Heart left ventricle (tissue), 16 donors: Measurements from ENCODE around the gene ENOX1. TPM values are rescaled to one million over a fixed set of nuclear protein-coding genes. Genes with fewer than 3 reads are reported as not detected.

Source experiments
- ATAC-seq, 4 donors: fragments of 200-7000 bp; cut with Tn5 transposase; one replicate each; pipeline ENCODE4 v1.9.1; 2020 to 2022; ENCODE audit warnings: moderate library complexity in 4 of 4, mild to moderate bottlenecking in 3 of 4, moderate number of reproducible peaks in 1 of 4
- DNase-seq, 5 donors: peaks; one replicate each; pipeline ENCODE4 v3.0.0-alpha.2; 2020
- H3K27ac ChIP-seq, 12 donors: fragments of 200-600 bp; sonication (generic) in 4 of 12; one replicate each; pipeline versions ENCODE4 v1.5.0 to v1.8.0; 2016 to 2022; ENCODE audit warnings: mild to moderate bottlenecking in 2 of 12
- H3K27me3 ChIP-seq, 9 donors: fragments of 200-600 bp; sonication (generic) in 2 of 9; one replicate each; pipeline versions ENCODE4 v1.5.1 to v1.8.0; 2016 to 2022; ENCODE audit warnings: mild to moderate bottlenecking in 3 of 9
- H3K36me3 ChIP-seq, 9 donors: fragments of 200-600 bp; sonication (generic) in 2 of 9; one replicate each; pipeline versions ENCODE4 v1.5.0 to v1.8.0; 2018 to 2022; ENCODE audit warnings: mild to moderate bottlenecking in 2 of 9
- H3K4me1 ChIP-seq, 12 donors: fragments of 200-600 bp; sonication (generic) in 4 of 12; one replicate each; pipeline versions ENCODE4 v1.5.0 to v1.8.0; 2016 to 2022; ENCODE audit warnings: mild to moderate bottlenecking in 3 of 12
- H3K4me3 ChIP-seq, 12 donors: fragments of 200-600 bp; sonication (generic) in 4 of 12; one replicate each; pipeline versions ENCODE4 v1.5.0 to v1.8.0; 2017 to 2022; ENCODE audit warnings: mild to moderate bottlenecking in 9 of 12, moderate library complexity in 4 of 12
- H3K9me3 ChIP-seq, 12 donors: fragments of 200-600 bp; sonication (generic) in 4 of 12; one replicate each; pipeline versions ENCODE4 v1.5.0 to v1.8.0; 2016 to 2022; ENCODE audit warnings: mild to moderate bottlenecking in 1 of 12
- POLR2A ChIP-seq, 2 donors: fragments of 450-650 bp; IDR thresholded peaks; one replicate each; pipeline ENCODE4 v1.6.1; 2017; ENCODE audit warnings: antibody characterized with exemption in 2 of 2, mild to moderate bottlenecking in 2 of 2, moderate library complexity in 2 of 2
- WGBS, 4 donors: extraction: QIAGEN DNeasy Blood & Tissue Kit in 2 of 4; methylation state at CpG; one replicate each; pipeline versions ENCODE4 v1.1.5 to v1.1.7; 2013 to 2018; 5-methylcytosine and 5-hydroxymethylcytosine counted together
- intact Hi-C, 10 donors: fragments of 100-400 bp; cut with DNase I; formaldehyde crosslinking; loops; one replicate each; pipeline versions ENCODE4 v1.11.1 to v1.14.2; 2022
- polyA plus RNA-seq, 2 donors: library from polyadenylated mRNA; stranded (reverse); fragments of 200-250 nt; gene quantifications; one replicate each; pipeline ENCODE4 v1.2.3, GENCODE V29; 2013
- total RNA-seq, 9 donors: library from RNA; depleted of rRNA in 2 of 9; stranded (reverse); fragments of >200 nt in 2 of 9; fragmentation: NEBNext Ultra II Directional in 3 of 9; extraction: Animal tissue kit (Norgen Biotek cat#: 25700) in 3 of 9; gene quantifications; one replicate each; pipeline versions ENCODE4 v1.1.0 to v1.2.4, GENCODE V29; 2016 to 2023
- TF ChIP-seq, protein P1 (sequence below), 12 donors: fragments of 200-600 bp; sonication (generic) in 4 of 12; IDR thresholded peaks; one replicate each; pipeline versions ENCODE4 v1.5.0 to v1.8.0; 2018 to 2022; ENCODE audit warnings: antibody characterized with exemption in 12 of 12, mild to moderate bottlenecking in 5 of 12
- donor health status: ischemic (EF 13 %, LVEDD 7.1; RV severe dilation, severe dysfunction).
- donor health status: healthy with polysubstance abuse.
- donor health status: DM: no; HTN: yes; CAD: no.
- donor health status: DM: no; HTN: no; CAD: no.
- donor health status: ischemic (EF 25% LVEDD 6.9; RV normal size, moderate dysfunction).
- donor health status: ischemic (EF 25% LVEDD 5.7; RV mildly dilated, moderate dysfunction).
- donor health status: healthy.
- donor health status: DM: yes; HTN: yes; CAD: no.
- donor health status: ischemic (EF 35%, LVEDD 5.7; RV mildly dilated, moderate dysfunction).
- donor health status: nonischemic (EF 11% LVEDD 7.7; RV severe dilation, severe dysfunction).
- donor health status: DM: yes; HTN: yes; CAD: no.
- donor health status: PGD.
- donor health status: ischemic (EF 29% LVEDD 5.4; RV normal size, mild dysfunction).
- donor health status: nonischemic (EF 23%, LVEDD 6.1; RV moderate dilation, normal function).

The ENOX1 gene
- total and polyA plus RNA-seq, 11 donors = 2.0 to 10.1 (median 5.4) TPM

DNA sequence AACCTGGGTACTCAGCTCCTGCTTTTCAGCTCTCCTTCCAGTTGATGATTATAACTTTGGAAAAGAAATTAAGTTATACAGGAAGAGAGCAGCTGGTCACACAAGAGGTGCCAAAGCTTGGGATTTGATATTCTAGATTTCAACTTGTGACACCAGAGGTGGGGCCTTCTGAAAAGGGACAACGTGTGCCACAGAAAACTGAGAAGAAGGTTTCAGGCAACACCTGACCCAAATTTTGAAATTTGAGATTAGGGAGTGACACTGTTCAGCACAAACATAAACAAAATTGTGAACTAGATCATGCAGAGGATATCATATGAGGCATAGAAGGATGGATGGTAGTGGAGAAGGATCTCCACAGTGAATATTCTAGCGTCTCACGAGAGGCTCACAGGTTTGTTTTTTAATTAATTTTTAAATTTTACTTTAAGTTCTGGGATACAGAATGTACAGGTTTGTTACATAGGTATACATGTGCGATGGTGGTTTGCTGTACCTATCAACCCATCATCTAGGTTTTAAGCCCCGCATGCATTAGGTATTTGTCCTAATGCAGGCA, 379.7 kb downstream of the ENOX1 start:
- no peak for ATAC-seq
- intact Hi-C loops = no loop called here
- no peak overlapping the region for H3K27ac ChIP-seq

DNA sequence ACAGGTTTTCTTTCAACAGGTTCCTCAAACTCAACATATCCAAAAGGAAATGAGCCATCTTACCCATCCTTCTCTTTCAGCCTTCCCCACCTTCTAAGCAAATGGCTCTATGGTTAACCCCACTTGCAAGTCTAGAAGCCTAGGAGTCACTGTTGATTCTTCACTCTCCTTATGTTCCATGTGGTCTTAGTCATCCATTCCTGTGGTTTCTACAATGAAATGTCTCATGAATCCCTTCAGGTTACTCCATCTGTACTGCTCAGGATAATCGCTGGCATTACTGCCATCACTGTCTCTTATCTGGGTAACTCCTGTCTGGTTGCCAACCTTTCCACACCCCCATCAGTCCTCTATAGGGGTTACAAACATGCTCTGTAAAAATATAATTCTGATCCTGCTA, 381.3 kb downstream of the ENOX1 start:
- Histone ChIP-seq H3K4me1 (peaks cover 0 to 8% (median 0%) of the 10 kb centered on the region in 12 donors), H3K9me3 (no peaks in the 10 kb centered on the region), H3K4me3 (no peak overlapping the region), H3K36me3 (no peaks in the 10 kb centered on the region), H3K27me3 (no peaks in the 10 kb centered on the region), H3K27ac (no peak overlapping the region)
- 81 to 95% (median 91%) methylated on average over 1 of the region's 1 CpG for WGBS, 4 donors
- intact Hi-C loops = no loop called here
- DNase-seq = no peak
- ATAC-seq = no peak
- no peak for TF ChIP-seq POLR2A (IDR thresholded peaks at IDR 0.05)
- TF ChIP-seq, protein P1, sequence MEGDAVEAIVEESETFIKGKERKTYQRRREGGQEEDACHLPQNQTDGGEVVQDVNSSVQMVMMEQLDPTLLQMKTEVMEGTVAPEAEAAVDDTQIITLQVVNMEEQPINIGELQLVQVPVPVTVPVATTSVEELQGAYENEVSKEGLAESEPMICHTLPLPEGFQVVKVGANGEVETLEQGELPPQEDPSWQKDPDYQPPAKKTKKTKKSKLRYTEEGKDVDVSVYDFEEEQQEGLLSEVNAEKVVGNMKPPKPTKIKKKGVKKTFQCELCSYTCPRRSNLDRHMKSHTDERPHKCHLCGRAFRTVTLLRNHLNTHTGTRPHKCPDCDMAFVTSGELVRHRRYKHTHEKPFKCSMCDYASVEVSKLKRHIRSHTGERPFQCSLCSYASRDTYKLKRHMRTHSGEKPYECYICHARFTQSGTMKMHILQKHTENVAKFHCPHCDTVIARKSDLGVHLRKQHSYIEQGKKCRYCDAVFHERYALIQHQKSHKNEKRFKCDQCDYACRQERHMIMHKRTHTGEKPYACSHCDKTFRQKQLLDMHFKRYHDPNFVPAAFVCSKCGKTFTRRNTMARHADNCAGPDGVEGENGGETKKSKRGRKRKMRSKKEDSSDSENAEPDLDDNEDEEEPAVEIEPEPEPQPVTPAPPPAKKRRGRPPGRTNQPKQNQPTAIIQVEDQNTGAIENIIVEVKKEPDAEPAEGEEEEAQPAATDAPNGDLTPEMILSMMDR (IDR thresholded peaks at IDR 0.05) = no peak

More for the DNA sequence above, 379.7 kb downstream of the ENOX1 start:
- Histone ChIP-seq H3K27me3 (no peaks in the 10 kb centered on the region), H3K9me3 (no peaks in the 10 kb centered on the region), H3K4me1 (peaks cover 0 to 2% (median 0%) of the 10 kb centered on the region in 12 donors), H3K4me3 (no peak overlapping the region), H3K36me3 (no peaks in the 10 kb centered on the region)
- 91 to 95% (median 94%) methylated on average over 5 of the region's 5 CpGs for WGBS, 4 donors
- DNase-seq = no peak
- no peak for TF ChIP-seq POLR2A (IDR thresholded peaks at IDR 0.05)
- TF ChIP-seq, protein P1 (IDR thresholded peaks at IDR 0.05) = no peak

DNA sequence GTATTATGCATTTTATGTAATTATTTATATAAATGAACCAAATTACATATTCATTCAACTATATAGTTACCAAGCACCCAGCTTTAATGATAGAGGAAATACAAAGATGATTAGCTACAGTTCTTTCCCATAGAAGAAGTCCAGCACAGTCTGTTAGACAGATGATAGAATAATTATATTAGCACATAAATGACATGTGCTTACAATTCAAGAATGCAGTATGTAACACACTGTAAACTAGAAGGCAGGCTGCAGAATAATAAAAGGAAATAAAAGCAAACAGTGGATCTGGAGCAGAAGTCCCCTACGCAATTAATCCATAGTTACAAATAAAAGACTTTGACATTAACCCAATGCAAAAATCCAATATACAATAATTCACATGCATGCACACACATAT, 384.4 kb downstream of the ENOX1 start:
- no peak overlapping the region for H3K27ac ChIP-seq
- 93 to 100% (median 98%) methylated on average over 1 of the region's 1 CpG for WGBS, 4 donors
- H3K4me1 ChIP-seq = peaks cover 0 to 8% (median 0%) of the 10 kb centered on the region in 12 donors
- no peaks in the 10 kb centered on the region for H3K9me3 ChIP-seq
- TF ChIP-seq POLR2A (IDR thresholded peaks at IDR 0.05) = no peak
- TF ChIP-seq, protein P1 (IDR thresholded peaks at IDR 0.05) = no peak
- H3K27me3 ChIP-seq = no peaks in the 10 kb centered on the region
- no peak for ATAC-seq
- no peak overlapping the region for H3K4me3 ChIP-seq
- no peaks in the 10 kb centered on the region for H3K36me3 ChIP-seq
- intact Hi-C loops = no loop called here
- DNase-seq = no peak

DNA sequence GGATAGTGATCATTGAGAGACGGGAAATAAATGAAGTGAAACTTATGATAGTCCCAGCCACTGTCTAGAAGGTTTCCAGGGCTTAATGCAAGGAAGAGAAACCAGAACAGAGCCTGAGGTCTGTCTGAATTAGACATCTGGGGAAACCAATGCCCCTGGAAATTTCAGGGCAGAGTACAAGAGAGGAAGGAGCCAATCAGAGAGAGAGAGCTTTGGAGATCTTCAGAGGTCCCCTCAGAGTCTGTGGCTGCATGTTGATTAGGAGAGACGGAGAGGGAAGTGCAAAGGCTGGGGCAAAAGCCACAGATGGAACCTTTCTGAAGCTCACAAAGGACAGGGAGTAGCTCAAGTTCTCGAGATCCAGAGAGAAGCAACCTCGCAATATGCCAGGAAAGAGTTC, 385.4 kb downstream of the ENOX1 start:
- Histone ChIP-seq H3K4me1 (peaks cover 0 to 8% (median 0%) of the 10 kb centered on the region in 12 donors), H3K9me3 (no peaks in the 10 kb centered on the region), H3K27ac (no peak overlapping the region), H3K36me3 (no peaks in the 10 kb centered on the region), H3K4me3 (no peak overlapping the region), H3K27me3 (no peaks in the 10 kb centered on the region)
- no peak for TF ChIP-seq POLR2A (IDR thresholded peaks at IDR 0.05)
- TF ChIP-seq, protein P1 (IDR thresholded peaks at IDR 0.05) = no peak
- 69 to 75% (median 74%) methylated on average over 4 of the region's 4 CpGs for WGBS, 4 donors
- DNase-seq (no peak), ATAC-seq (no peak)
- intact Hi-C loops = no loop called here
